Stimulated activated CD4-positive, alpha-beta T cell treated with anti-CD3 and anti-CD28 coated beads, TNF-alpha, amount 100 ng/mL, for 24 hours (primary cell): Measurements from ENCODE around the gene GRM5.
"Not testable (repeated sequence)": the region's sequence is repeated elsewhere in the genome, so short reads cannot be mapped to it uniquely, and the experiment has no call there.

Source experiments
- DNase-seq, 3 experiments: peaks; one replicate each; pipeline ENCODE4 v3.0.0-alpha.2; 2020; ENCODE audit warnings: low read depth in 3 of 3

GRM5 gene

GRCh38 chr11:88975441-88975840, 90.3 kb downstream of the GRM5 start:
- DNase-seq: not testable (repeated sequence)

GRCh38 chr11:88972210-88972609, 93.6 kb downstream of the GRM5 start:
- no peak for DNase-seq

- DNase-seq: not testable (repeated sequence)
These were observed 104.2 kb downstream of the GRM5 start for GRCh38 chr11:88961621-88962020.

GRCh38 chr11:88959857-88960256, 105.9 kb downstream of the GRM5 start:
- DNase-seq: not testable (repeated sequence)

- DNase-seq: no peak
These were observed 114.8 kb downstream of the GRM5 start for GRCh38 chr11:88950975-88951374.

- not testable (repeated sequence) for DNase-seq
These were observed 116.9 kb downstream of the GRM5 start for GRCh38 chr11:88948908-88949307.

GRCh38 chr11:88947843-88948572, 117.8 kb downstream of the GRM5 start:
- DNase-seq: not testable (repeated sequence)

GRCh38 chr11:88929665-88930064, 136.1 kb downstream of the GRM5 start:
- DNase-seq: not testable (repeated sequence)

- not testable (repeated sequence) for DNase-seq
These were observed 148.7 kb downstream of the GRM5 start for GRCh38 chr11:88917065-88917464.

GRCh38 chr11:88909500-88909899, 156.3 kb downstream of the GRM5 start:
- no peak for DNase-seq

- DNase-seq: not testable (repeated sequence)
These were observed 164.3 kb downstream of the GRM5 start for GRCh38 chr11:88901436-88901835.

- DNase-seq: not testable (repeated sequence)
These were observed 176.9 kb downstream of the GRM5 start for GRCh38 chr11:88888855-88889254.

GRCh38 chr11:88886796-88887195, 179.0 kb downstream of the GRM5 start:
- no peak for DNase-seq

- DNase-seq: not testable (repeated sequence)
These were observed 183.0 kb downstream of the GRM5 start for GRCh38 chr11:88882800-88883199.

GRCh38 chr11:88861618-88862017, 204.2 kb downstream of the GRM5 start:
- no peak for DNase-seq

- not testable (repeated sequence) for DNase-seq
These were observed 205.4 kb downstream of the GRM5 start for GRCh38 chr11:88860431-88860830.

- not testable (repeated sequence) for DNase-seq
These were observed 211.8 kb downstream of the GRM5 start for GRCh38 chr11:88853963-88854362.

GRCh38 chr11:88851547-88851946, 214.2 kb downstream of the GRM5 start:
- not testable (repeated sequence) for DNase-seq

- DNase-seq: not testable (repeated sequence)
These were observed 216.0 kb downstream of the GRM5 start for GRCh38 chr11:88849773-88850172.

GRCh38 chr11:88849368-88849767, 216.4 kb downstream of the GRM5 start:
- DNase-seq: no peak

GRCh38 chr11:88846266-88846665, 219.5 kb downstream of the GRM5 start:
- not testable (repeated sequence) for DNase-seq

GRCh38 chr11:88844941-88845340, 220.8 kb downstream of the GRM5 start:
- not testable (repeated sequence) for DNase-seq

- DNase-seq: not testable (repeated sequence)
These were observed 221.9 kb downstream of the GRM5 start for GRCh38 chr11:88843766-88844426.
